GM12878 (cell line): ENCODE measurements around the gene CIPC. TPM values are rescaled to one million over a fixed set of nuclear protein-coding genes. Genes with fewer than 3 reads are reported as not detected.

Experiments used
- CBX3 ChIP-seq: fragments of 200-600 bp; sonication (generic); IDR thresholded peaks from 2 replicates; pipeline ENCODE4 v1.6.1; 2016; ENCODE audit warnings: low read depth, borderline replicate concordance
- CHD2 ChIP-seq: IDR thresholded peaks from 2 replicates; pipeline ENCODE4 v1.6.1; 2011; ENCODE audit warnings: low read depth, low read length, improper control_type of control experiment, borderline replicate concordance
- EED ChIP-seq: sonication (generic); IDR thresholded peaks from 2 replicates; pipeline ENCODE4 v1.6.1; 2016; ENCODE audit warnings: antibody characterized with exemption, low read depth
- FOS ChIP-seq: IDR thresholded peaks from 3 replicates; pipeline ENCODE4 v1.6.1; 2011; ENCODE audit warnings: borderline replicate concordance; ENCODE audit not compliant: insufficient read length; ENCODE audit errors: extremely low read depth
- HSF1 ChIP-seq: fragments of 150-350 bp; IDR thresholded peaks from 2 replicates; pipeline ENCODE4 v1.6.1; 2014; ENCODE audit warnings: mild to moderate bottlenecking, low read depth, low read length
- IRF3 ChIP-seq: fragments of 450-650 bp; IDR thresholded peaks from 2 replicates; pipeline ENCODE4 v1.6.1; 2014; ENCODE audit warnings: mild to moderate bottlenecking
- MAX ChIP-seq: IDR thresholded peaks from 2 replicates; pipeline ENCODE4 v1.6.1; 2012; ENCODE audit warnings: low read depth, low read length, improper control_type of control experiment
- MYC ChIP-seq: IDR thresholded peaks from 2 replicates; pipeline ENCODE4 v1.6.1; 2011; ENCODE audit warnings: mild to moderate bottlenecking, low read length, moderate library complexity, inconsistent platforms; ENCODE audit not compliant: insufficient read depth, insufficient replicate concordance, insufficient read length, severe bottlenecking
- POLR2AphosphoS2 ChIP-seq: IDR thresholded peaks from 2 replicates; pipeline ENCODE4 v1.6.1; 2011; ENCODE audit warnings: low read depth, mild to moderate bottlenecking, low read length, improper control_type of control experiment, moderate library complexity
- SKIL ChIP-seq: fragments of 450-650 bp; IDR thresholded peaks from 2 replicates; pipeline ENCODE4 v1.6.1; 2017; ENCODE audit warnings: mild to moderate bottlenecking, low read depth, inconsistent platforms; ENCODE audit not compliant: poor library complexity, severe bottlenecking
- SPI1 ChIP-seq: IDR thresholded peaks from 2 replicates; pipeline ENCODE4 v1.6.1; 2011; ENCODE audit warnings: low read depth, mild to moderate bottlenecking, low read length, moderate library complexity, borderline replicate concordance; ENCODE audit not compliant: insufficient read depth
- TBL1XR1 ChIP-seq: IDR thresholded peaks from 2 replicates; pipeline ENCODE4 v1.6.1; 2012; ENCODE audit warnings: low read depth, low read length, improper control_type of control experiment
- TCF3 ChIP-seq: IDR thresholded peaks from 2 replicates; pipeline ENCODE4 v1.6.1; 2012; ENCODE audit warnings: low read depth, mild to moderate bottlenecking, low read length, borderline replicate concordance; ENCODE audit not compliant: insufficient read depth
- ZNF687 ChIP-seq: fragments of 450-650 bp; IDR thresholded peaks from 2 replicates; pipeline ENCODE4 v1.6.1; 2017; ENCODE audit warnings: mild to moderate bottlenecking, moderate library complexity
- polyA plus RNA-seq, 11 experiments: library from polyadenylated mRNA; depleted of rRNA in 4 of 11; unstranded in 6 of 11; stranded (reverse) in 5 of 11; fragments of >200 nt; fragmentation: Nextera tagmentation in 4 of 11; fragmentation: Illumina TruSeq in 1 of 11; extraction: Ambion mirVana in 4 of 11; extraction: Trizol in 1 of 11; gene quantifications; 1 replicate in 1 of 11; 2 replicates in 10 of 11; pipeline versions ENCODE4 v1.2.1 to v1.2.3, GENCODE V29; 2011 to 2016; ENCODE audit warnings: inconsistent platforms in 2 of 11, missing spikeins in 2 of 11, low read depth in 1 of 11
- total RNA-seq, 4 experiments: library from RNA; depleted of rRNA in 3 of 4; stranded (reverse); fragments of >200 nt in 3 of 4; fragmentation: Illumina TruSeq in 1 of 4; extraction: Trizol in 1 of 4; gene quantifications; 2 replicates each; pipeline versions ENCODE4 v1.2.1 to v1.2.3, GENCODE V29; 2013 to 2021

CIPC gene
- total and polyA plus RNA-seq, 10 of the 15 experiments (the other 5 are each of a cell fraction or from before 2014, with no cell fraction given), result 5.6 to 29.5 (median 16.5) TPM

- TF ChIP-seq TBL1XR1 (peak; percentile 93; the same call in 1 of the 2 replicates), SKIL (peak; percentile 99), IRF3 (no peak), HSF1 (no peak), CBX3 (no peak), TCF3 (no peak; the same call in 1 of the 2 replicates), MYC (no peak), EED (peak; percentile 81), CHD2 (no peak), ZNF687 (no peak), MAX (no peak), POLR2AphosphoS2 (0 out of 2 replicates have a peak, but pooled peaks have one; percentile 41), FOS (no peak), SPI1 (peak; percentile 96)
Measured at GRCh38 chr14:77120771-77121743, 23.0 kb downstream of the CIPC start (continued).
